Measurements from ENCODE around the gene HOXD10.

DNA sequence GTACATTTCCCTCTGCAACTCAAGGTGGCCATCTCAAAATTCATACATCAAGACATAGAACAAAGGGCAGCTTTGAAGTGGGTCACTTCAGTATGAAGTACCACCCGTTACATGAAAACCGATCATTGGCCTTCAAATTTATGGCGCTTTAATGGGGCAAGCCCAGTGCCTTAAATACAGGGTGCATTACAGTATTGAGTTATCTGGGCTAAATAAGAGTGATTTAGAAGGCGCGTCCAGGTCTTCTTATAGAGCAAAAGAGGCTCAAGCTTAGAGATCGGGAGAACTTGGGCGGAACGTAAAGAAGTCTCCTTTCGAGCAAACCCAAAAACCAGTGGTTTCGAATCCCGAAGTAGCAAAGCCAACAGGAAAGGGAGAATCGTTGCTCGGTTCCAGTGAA, 47.6 kb downstream of the HOXD10 start:
- no peak for TF ChIP-seq SP1 (IDR thresholded peaks at IDR 0.05)
- TF ChIP-seq, protein P1, sequence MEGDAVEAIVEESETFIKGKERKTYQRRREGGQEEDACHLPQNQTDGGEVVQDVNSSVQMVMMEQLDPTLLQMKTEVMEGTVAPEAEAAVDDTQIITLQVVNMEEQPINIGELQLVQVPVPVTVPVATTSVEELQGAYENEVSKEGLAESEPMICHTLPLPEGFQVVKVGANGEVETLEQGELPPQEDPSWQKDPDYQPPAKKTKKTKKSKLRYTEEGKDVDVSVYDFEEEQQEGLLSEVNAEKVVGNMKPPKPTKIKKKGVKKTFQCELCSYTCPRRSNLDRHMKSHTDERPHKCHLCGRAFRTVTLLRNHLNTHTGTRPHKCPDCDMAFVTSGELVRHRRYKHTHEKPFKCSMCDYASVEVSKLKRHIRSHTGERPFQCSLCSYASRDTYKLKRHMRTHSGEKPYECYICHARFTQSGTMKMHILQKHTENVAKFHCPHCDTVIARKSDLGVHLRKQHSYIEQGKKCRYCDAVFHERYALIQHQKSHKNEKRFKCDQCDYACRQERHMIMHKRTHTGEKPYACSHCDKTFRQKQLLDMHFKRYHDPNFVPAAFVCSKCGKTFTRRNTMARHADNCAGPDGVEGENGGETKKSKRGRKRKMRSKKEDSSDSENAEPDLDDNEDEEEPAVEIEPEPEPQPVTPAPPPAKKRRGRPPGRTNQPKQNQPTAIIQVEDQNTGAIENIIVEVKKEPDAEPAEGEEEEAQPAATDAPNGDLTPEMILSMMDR (IDR thresholded peaks at IDR 0.05; ENCODE audit: low read depth, low read length, missing input control): no peak
- TF ChIP-seq TAF1 (conservative IDR thresholded peaks at IDR 0.05): no peak
- TF ChIP-seq HNF4A (conservative IDR thresholded peaks at IDR 0.05): no peak
- TF ChIP-seq, protein P2, sequence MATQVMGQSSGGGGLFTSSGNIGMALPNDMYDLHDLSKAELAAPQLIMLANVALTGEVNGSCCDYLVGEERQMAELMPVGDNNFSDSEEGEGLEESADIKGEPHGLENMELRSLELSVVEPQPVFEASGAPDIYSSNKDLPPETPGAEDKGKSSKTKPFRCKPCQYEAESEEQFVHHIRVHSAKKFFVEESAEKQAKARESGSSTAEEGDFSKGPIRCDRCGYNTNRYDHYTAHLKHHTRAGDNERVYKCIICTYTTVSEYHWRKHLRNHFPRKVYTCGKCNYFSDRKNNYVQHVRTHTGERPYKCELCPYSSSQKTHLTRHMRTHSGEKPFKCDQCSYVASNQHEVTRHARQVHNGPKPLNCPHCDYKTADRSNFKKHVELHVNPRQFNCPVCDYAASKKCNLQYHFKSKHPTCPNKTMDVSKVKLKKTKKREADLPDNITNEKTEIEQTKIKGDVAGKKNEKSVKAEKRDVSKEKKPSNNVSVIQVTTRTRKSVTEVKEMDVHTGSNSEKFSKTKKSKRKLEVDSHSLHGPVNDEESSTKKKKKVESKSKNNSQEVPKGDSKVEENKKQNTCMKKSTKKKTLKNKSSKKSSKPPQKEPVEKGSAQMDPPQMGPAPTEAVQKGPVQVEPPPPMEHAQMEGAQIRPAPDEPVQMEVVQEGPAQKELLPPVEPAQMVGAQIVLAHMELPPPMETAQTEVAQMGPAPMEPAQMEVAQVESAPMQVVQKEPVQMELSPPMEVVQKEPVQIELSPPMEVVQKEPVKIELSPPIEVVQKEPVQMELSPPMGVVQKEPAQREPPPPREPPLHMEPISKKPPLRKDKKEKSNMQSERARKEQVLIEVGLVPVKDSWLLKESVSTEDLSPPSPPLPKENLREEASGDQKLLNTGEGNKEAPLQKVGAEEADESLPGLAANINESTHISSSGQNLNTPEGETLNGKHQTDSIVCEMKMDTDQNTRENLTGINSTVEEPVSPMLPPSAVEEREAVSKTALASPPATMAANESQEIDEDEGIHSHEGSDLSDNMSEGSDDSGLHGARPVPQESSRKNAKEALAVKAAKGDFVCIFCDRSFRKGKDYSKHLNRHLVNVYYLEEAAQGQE (IDR thresholded peaks at IDR 0.05): no peak
- TF ChIP-seq, protein P3, sequence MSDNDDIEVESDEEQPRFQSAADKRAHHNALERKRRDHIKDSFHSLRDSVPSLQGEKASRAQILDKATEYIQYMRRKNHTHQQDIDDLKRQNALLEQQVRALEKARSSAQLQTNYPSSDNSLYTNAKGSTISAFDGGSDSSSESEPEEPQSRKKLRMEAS (IDR thresholded peaks at IDR 0.05): no peak
- TF ChIP-seq RAD21 (IDR thresholded peaks at IDR 0.05): no peak
- TF ChIP-seq, protein P4, sequence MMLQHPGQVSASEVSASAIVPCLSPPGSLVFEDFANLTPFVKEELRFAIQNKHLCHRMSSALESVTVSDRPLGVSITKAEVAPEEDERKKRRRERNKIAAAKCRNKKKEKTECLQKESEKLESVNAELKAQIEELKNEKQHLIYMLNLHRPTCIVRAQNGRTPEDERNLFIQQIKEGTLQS (IDR thresholded peaks at IDR 0.05): no peak
- no peak for TF ChIP-seq YY1 (IDR thresholded peaks at IDR 0.05)
- no peak for TF ChIP-seq GABPA (IDR thresholded peaks at IDR 0.05 in 1 of 2, conservative IDR thresholded peaks at IDR 0.05 in 1 of 2)
